Sigmoid colon (tissue), 3 donors: ENCODE results near the gene GSK3B.

ENCODE experiments used
- POLR2A ChIP-seq, 2 donors: fragments of 450-650 bp; IDR thresholded peaks; one replicate each; pipeline ENCODE4 v1.6.1; 2016; ENCODE audit warnings: antibody characterized with exemption in 2 of 2, mild to moderate bottlenecking in 2 of 2, moderate library complexity in 2 of 2
- TF ChIP-seq, protein P1 (sequence below), 4 experiments: fragments of 450-650 bp in 3 of 4; fragments of 200-600 bp in 1 of 4; IDR thresholded peaks; one replicate each; pipeline ENCODE4 v1.5.1; 2016 to 2019; ENCODE audit warnings: antibody characterized with exemption in 4 of 4, mild to moderate bottlenecking in 3 of 4, moderate library complexity in 2 of 4

GRCh38 chr3:119841808-119842471 is 252.3 kb downstream of the GSK3B start:
- TF ChIP-seq, protein P1, sequence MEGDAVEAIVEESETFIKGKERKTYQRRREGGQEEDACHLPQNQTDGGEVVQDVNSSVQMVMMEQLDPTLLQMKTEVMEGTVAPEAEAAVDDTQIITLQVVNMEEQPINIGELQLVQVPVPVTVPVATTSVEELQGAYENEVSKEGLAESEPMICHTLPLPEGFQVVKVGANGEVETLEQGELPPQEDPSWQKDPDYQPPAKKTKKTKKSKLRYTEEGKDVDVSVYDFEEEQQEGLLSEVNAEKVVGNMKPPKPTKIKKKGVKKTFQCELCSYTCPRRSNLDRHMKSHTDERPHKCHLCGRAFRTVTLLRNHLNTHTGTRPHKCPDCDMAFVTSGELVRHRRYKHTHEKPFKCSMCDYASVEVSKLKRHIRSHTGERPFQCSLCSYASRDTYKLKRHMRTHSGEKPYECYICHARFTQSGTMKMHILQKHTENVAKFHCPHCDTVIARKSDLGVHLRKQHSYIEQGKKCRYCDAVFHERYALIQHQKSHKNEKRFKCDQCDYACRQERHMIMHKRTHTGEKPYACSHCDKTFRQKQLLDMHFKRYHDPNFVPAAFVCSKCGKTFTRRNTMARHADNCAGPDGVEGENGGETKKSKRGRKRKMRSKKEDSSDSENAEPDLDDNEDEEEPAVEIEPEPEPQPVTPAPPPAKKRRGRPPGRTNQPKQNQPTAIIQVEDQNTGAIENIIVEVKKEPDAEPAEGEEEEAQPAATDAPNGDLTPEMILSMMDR (IDR thresholded peaks at IDR 0.05), result no peak
- no peak for TF ChIP-seq POLR2A (IDR thresholded peaks at IDR 0.05)
